ENCODE results near the gene FIBP.

FIBP gene

DNA sequence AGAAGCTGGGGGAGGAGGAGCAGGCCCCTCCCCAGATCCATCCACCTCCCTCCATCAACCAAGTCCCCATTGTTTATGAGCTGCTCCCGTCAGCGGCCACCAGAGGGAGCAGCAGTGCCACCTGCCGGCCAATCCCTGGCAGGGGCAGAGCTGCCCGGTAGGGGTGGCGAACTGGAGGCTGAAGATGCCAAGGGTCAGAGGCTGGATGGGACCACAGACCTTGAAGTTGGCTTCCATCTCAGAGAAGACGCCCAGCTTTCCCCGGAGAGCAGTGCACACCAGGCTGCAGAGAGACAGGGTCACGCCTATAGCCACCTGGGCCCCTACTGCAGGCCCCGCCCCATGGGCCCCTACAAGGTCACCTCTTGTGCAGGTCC, 3.6 kb downstream of the FIBP start:
- H3K4me1 ChIP-seq (ENCODE audit: insufficient read depth, low read length, poor library complexity, severe bottlenecking) = peaks cover 60% of the 10 kb centered on the region
- H3K4me3 ChIP-seq (ENCODE audit: low read length, poor library complexity, severe bottlenecking) = peak overlapping the region; percentile 57
- H3K9ac ChIP-seq (ENCODE audit: low read depth, low read length, poor library complexity, severe bottlenecking) = peak overlapping the region; percentile 53
- H3F3A ChIP-seq (ENCODE audit: low read depth) = no peaks in the 10 kb centered on the region
- H3K36me3 ChIP-seq (ENCODE audit: insufficient read depth, low read length) = peaks cover 11% of the 10 kb centered on the region; the same call in 1 of the 2 replicates
- no peaks in the 10 kb centered on the region for H3K9me3 ChIP-seq (ENCODE audit: insufficient read depth, low read depth, low read length)
- peaks cover 6% of the 10 kb centered on the region for H4K20me1 ChIP-seq (ENCODE audit: insufficient read depth, low read length, poor library complexity, severe bottlenecking)
- H2AFZ ChIP-seq (ENCODE audit: low read length) = no peak overlapping the region
- H3K79me2 ChIP-seq (ENCODE audit: insufficient read depth, low read length) = peaks cover 41% of the 10 kb centered on the region
- TF ChIP-seq, protein P1, sequence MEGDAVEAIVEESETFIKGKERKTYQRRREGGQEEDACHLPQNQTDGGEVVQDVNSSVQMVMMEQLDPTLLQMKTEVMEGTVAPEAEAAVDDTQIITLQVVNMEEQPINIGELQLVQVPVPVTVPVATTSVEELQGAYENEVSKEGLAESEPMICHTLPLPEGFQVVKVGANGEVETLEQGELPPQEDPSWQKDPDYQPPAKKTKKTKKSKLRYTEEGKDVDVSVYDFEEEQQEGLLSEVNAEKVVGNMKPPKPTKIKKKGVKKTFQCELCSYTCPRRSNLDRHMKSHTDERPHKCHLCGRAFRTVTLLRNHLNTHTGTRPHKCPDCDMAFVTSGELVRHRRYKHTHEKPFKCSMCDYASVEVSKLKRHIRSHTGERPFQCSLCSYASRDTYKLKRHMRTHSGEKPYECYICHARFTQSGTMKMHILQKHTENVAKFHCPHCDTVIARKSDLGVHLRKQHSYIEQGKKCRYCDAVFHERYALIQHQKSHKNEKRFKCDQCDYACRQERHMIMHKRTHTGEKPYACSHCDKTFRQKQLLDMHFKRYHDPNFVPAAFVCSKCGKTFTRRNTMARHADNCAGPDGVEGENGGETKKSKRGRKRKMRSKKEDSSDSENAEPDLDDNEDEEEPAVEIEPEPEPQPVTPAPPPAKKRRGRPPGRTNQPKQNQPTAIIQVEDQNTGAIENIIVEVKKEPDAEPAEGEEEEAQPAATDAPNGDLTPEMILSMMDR (conservative IDR thresholded peaks at IDR 0.05; ENCODE audit: low read length) = peak; percentile 100
- TF ChIP-seq EZH2phosphoT487 (IDR thresholded peaks at IDR 0.05; ENCODE audit: borderline replicate concordance) = no peak
- H3K27me3 ChIP-seq (ENCODE audit: insufficient read depth, low read length, poor library complexity, severe bottlenecking) = no peaks in the 10 kb centered on the region
- no peaks in the 10 kb centered on the region for H3K9me2 ChIP-seq (replicated peaks; ENCODE audit: low read depth, low read length)
- peak overlapping the region; percentile 92 for H3K4me2 ChIP-seq (ENCODE audit: low read depth, low read length, poor library complexity, severe bottlenecking)

DNA sequence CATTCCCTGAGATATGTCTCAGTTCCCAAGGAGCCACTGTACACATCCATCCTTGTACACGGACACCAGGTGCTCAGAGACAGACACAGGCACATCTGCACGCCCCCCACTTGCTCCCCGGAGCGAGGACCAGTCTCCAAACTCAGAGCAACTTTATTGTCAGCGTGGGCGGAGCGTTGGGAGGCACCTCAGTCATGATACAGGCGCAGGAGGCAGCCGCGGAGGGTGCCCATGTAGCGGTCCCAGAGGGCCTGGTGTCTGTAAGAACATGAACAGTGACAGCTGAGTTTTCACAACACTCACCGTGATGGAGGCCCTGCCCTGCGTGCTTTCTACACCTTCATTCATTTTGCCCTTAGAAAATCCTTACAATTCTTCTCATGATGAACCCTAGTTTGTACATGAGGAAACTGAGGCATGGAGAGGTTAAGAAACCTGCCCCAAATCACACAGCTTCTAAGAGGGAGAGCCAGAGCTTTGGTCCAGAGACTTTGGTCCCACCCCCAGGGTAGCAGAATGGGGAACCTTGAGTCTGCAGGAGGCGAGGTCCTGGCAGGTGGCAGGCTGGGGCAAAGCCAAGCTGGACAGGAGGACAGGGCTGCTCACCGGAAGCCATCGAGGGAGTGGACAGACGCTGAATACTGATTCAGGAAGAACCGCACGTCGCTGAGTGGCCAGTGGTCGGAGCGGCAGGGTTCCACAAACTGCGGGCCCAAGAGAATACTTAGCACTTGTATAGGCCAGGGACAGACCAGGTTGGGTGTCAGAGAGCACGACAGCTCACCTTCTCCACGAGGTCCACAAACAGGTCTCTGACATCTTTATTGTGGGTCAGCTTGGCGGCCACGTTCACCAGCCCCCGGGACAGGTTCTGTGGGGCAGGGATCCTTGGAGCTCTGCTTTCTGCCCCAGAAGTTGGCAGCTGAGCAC, 4.2 kb downstream of the FIBP start:
- H3K9me3 ChIP-seq (ENCODE audit: insufficient read depth, low read depth, low read length) = no peaks in the 10 kb centered on the region
- no peak overlapping the region for H3K9ac ChIP-seq (ENCODE audit: low read depth, low read length, poor library complexity, severe bottlenecking)
- H3K36me3 ChIP-seq (ENCODE audit: insufficient read depth, low read length) = peaks cover 11% of the 10 kb centered on the region; the same call in 1 of the 2 replicates
- no peak overlapping the region for H3K4me3 ChIP-seq (ENCODE audit: low read length, poor library complexity, severe bottlenecking)
- H3F3A ChIP-seq (ENCODE audit: low read depth) = no peaks in the 10 kb centered on the region
- H3K79me2 ChIP-seq (ENCODE audit: insufficient read depth, low read length) = peaks cover 41% of the 10 kb centered on the region
- TF ChIP-seq EZH2phosphoT487 (IDR thresholded peaks at IDR 0.05; ENCODE audit: borderline replicate concordance) = no peak
- TF ChIP-seq, protein P1 (conservative IDR thresholded peaks at IDR 0.05; ENCODE audit: low read length) = no peak
- no peak overlapping the region for H2AFZ ChIP-seq (ENCODE audit: low read length)
- peak overlapping the region; percentile 92 for H3K4me2 ChIP-seq (ENCODE audit: low read depth, low read length, poor library complexity, severe bottlenecking)
- H3K4me1 ChIP-seq (ENCODE audit: insufficient read depth, low read length, poor library complexity, severe bottlenecking) = peaks cover 60% of the 10 kb centered on the region
- H4K20me1 ChIP-seq (ENCODE audit: insufficient read depth, low read length, poor library complexity, severe bottlenecking) = peaks cover 6% of the 10 kb centered on the region
- no peaks in the 10 kb centered on the region for H3K27me3 ChIP-seq (ENCODE audit: insufficient read depth, low read length, poor library complexity, severe bottlenecking)
- no peaks in the 10 kb centered on the region for H3K9me2 ChIP-seq (replicated peaks; ENCODE audit: low read depth, low read length)

DNA sequence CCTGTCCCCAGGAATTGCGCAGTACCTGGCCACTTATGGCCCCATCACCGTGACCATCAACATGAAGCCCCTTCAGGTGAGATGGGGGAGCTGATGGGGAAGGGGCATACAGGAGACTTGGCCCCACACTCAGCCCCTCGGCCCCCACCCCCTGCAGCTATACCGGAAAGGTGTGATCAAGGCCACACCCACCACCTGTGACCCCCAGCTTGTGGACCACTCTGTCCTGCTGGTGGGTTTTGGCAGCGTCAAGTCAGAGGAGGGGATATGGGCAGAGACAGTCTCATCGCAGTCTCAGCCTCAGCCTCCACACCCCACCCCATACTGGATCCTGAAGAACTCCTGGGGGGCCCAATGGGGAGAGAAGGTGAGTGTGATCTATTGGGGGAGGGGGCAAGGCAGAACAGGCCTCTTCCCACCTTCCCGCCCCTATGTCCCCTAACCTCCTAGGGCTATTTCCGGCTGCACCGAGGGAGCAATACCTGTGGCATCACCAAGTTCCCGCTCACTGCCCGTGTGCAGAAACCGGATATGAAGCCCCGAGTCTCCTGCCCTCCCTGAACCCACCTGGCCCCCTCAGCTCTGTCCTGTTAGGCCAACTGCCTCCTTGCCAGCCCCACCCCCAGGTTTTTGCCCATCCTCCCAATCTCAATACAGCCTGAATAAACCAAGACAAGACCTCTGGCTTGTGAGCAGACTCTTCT, 5.1 kb downstream of the FIBP start:
- TF ChIP-seq, protein P1 (conservative IDR thresholded peaks at IDR 0.05; ENCODE audit: low read length) = no peak
- TF ChIP-seq EZH2phosphoT487 (IDR thresholded peaks at IDR 0.05; ENCODE audit: borderline replicate concordance) = no peak
- H3K36me3 ChIP-seq (ENCODE audit: insufficient read depth, low read length) = peaks cover 11% of the 10 kb centered on the region; the same call in 1 of the 2 replicates

More for the DNA sequence above, 5.1 kb downstream of the FIBP start:
- Histone ChIP-seq H3K27me3 (ENCODE audit: insufficient read depth, low read length, poor library complexity, severe bottlenecking) (no peaks in the 10 kb centered on the region), H2AFZ (ENCODE audit: low read length) (no peak overlapping the region), H3F3A (ENCODE audit: low read depth) (no peaks in the 10 kb centered on the region), H3K4me3 (ENCODE audit: low read length, poor library complexity, severe bottlenecking) (no peak overlapping the region), H3K9ac (ENCODE audit: low read depth, low read length, poor library complexity, severe bottlenecking) (no peak overlapping the region), H3K4me1 (ENCODE audit: insufficient read depth, low read length, poor library complexity, severe bottlenecking) (peaks cover 59% of the 10 kb centered on the region), H4K20me1 (ENCODE audit: insufficient read depth, low read length, poor library complexity, severe bottlenecking) (peaks cover 6% of the 10 kb centered on the region), H3K4me2 (ENCODE audit: low read depth, low read length, poor library complexity, severe bottlenecking) (no peak overlapping the region), H3K79me2 (ENCODE audit: insufficient read depth, low read length) (peaks cover 41% of the 10 kb centered on the region), H3K9me3 (ENCODE audit: insufficient read depth, low read depth, low read length) (no peaks in the 10 kb centered on the region), H3K9me2 (replicated peaks; ENCODE audit: low read depth, low read length) (no peaks in the 10 kb centered on the region)
